ENCODE results near the gene PHACTR3.

PHACTR3 gene

GRCh38 chr20:59794555-59794954 is 190.2 kb downstream of the PHACTR3 start:
- H3K27ac ChIP-seq = no peak overlapping the region

GRCh38 chr20:59800309-59800708 is 196.0 kb downstream of the PHACTR3 start:
- no peak for TF ChIP-seq CTCF (conservative IDR thresholded peaks at IDR 0.05)
- no peak for TF ChIP-seq ZFX (IDR thresholded peaks at IDR 0.05)

More at GRCh38 chr20:59794555-59794954, 190.2 kb downstream of the PHACTR3 start:
- TF ChIP-seq CTCF (conservative IDR thresholded peaks at IDR 0.05) (no peak), ZFX (IDR thresholded peaks at IDR 0.05) (no peak)

GRCh38 chr20:59802018-59802417 is 197.7 kb downstream of the PHACTR3 start:
- no peak for TF ChIP-seq ZFX (IDR thresholded peaks at IDR 0.05)
- TF ChIP-seq CTCF (conservative IDR thresholded peaks at IDR 0.05) = no peak
- no peak overlapping the region for H3K27ac ChIP-seq

More at GRCh38 chr20:59800309-59800708, 196.0 kb downstream of the PHACTR3 start:
- H3K27ac ChIP-seq = no peak overlapping the region

GRCh38 chr20:59802471-59803221 is 198.3 kb downstream of the PHACTR3 start:
- H3K27ac ChIP-seq = no peak overlapping the region
- TF ChIP-seq CTCF (conservative IDR thresholded peaks at IDR 0.05) (no peak), ZFX (IDR thresholded peaks at IDR 0.05) (no peak)

GRCh38 chr20:59804347-59804746 is 200.0 kb downstream of the PHACTR3 start:
- TF ChIP-seq CTCF (conservative IDR thresholded peaks at IDR 0.05) (no peak), ZFX (IDR thresholded peaks at IDR 0.05) (no peak)
- H3K27ac ChIP-seq = no peak overlapping the region

GRCh38 chr20:59804871-59805665 is 200.7 kb downstream of the PHACTR3 start:
- no peak overlapping the region for H3K27ac ChIP-seq
- TF ChIP-seq CTCF (conservative IDR thresholded peaks at IDR 0.05) = no peak

Data from C4-2B (cell line).